Lung (tissue), 12 donors: ENCODE data around the gene LRRTM4. TPM values are rescaled to one million over a fixed set of nuclear protein-coding genes. Genes with fewer than 3 reads are reported as not detected.

Source experiments
- ATAC-seq: fragments of 200-7000 bp; cut with Tn5 transposase; one replicate; pipeline ENCODE4 v1.9.1; 2020; ENCODE audit warnings: moderate number of reproducible peaks; ENCODE audit not compliant: insufficient read depth, low FRiP score
- DNase-seq, 3 donors: peaks; one replicate each; pipeline ENCODE4 v3.0.0-alpha.2; 2013 to 2017
- H3K27ac ChIP-seq, 2 donors: one replicate each; pipeline ENCODE4 v1.5.1; 2013; ENCODE audit warnings: mild to moderate bottlenecking in 2 of 2, moderate library complexity in 2 of 2, control low read depth in 1 of 2, inconsistent platforms in 1 of 2, low read depth in 1 of 2, low read length in 1 of 2
- H3K27me3 ChIP-seq, 3 donors: one replicate each; pipeline ENCODE4 v1.5.1; 2013; ENCODE audit warnings: low read length in 2 of 3; ENCODE audit not compliant: control insufficient read depth in 3 of 3, insufficient read depth in 3 of 3
- H3K36me3 ChIP-seq, 4 donors: one replicate each; pipeline ENCODE4 v1.5.1; 2013; ENCODE audit warnings: low read length in 4 of 4, mild to moderate bottlenecking in 1 of 4, moderate library complexity in 1 of 4; ENCODE audit not compliant: control insufficient read depth in 4 of 4, insufficient read depth in 4 of 4
- H3K4me1 ChIP-seq, 5 donors: one replicate each; pipeline ENCODE4 v1.5.1; 2013; ENCODE audit warnings: low read length in 5 of 5, mild to moderate bottlenecking in 2 of 5, moderate library complexity in 1 of 5; ENCODE audit not compliant: control insufficient read depth in 5 of 5, insufficient read depth in 5 of 5
- H3K4me3 ChIP-seq: one replicate; pipeline ENCODE4 v1.5.1; 2013; ENCODE audit warnings: mild to moderate bottlenecking, control low read depth, moderate library complexity
- H3K9ac ChIP-seq, 2 donors: one replicate each; pipeline ENCODE4 v1.5.1; 2013; ENCODE audit warnings: low read length in 2 of 2, control low read depth in 1 of 2; ENCODE audit not compliant: insufficient read depth in 1 of 2
- H3K9me3 ChIP-seq, 4 donors: one replicate each; pipeline ENCODE4 v1.5.1; 2013; ENCODE audit warnings: low read length in 3 of 4, mild to moderate bottlenecking in 1 of 4, moderate library complexity in 1 of 4; ENCODE audit not compliant: control insufficient read depth in 4 of 4, insufficient read depth in 3 of 4
- WGBS, 2 donors: extraction: QIAGEN DNeasy Blood & Tissue Kit; methylation state at CpG; one replicate each; pipeline ENCODE4 v1.1.7; 2013; 5-methylcytosine and 5-hydroxymethylcytosine counted together
- polyA plus RNA-seq, 2 donors: library from polyadenylated mRNA; stranded (reverse); fragments of 200-250 nt; gene quantifications; one replicate each; pipeline ENCODE4 v1.2.1, GENCODE V29; 2013
- total RNA-seq, 2 donors: library from RNA; depleted of rRNA in 1 of 2; stranded (reverse); fragments of >200 nt in 1 of 2; gene quantifications; one replicate each; pipeline ENCODE4 v1.2.1, GENCODE V29; 2014 to 2021
- TF ChIP-seq, protein P1 (sequence below): IDR thresholded peaks from 2 replicates; pipeline ENCODE4 v1.5.1; 2012; ENCODE audit warnings: mild to moderate bottlenecking; ENCODE audit errors: control extremely low read depth, extremely low read depth
- donor health status: control.
- donor health status: control.
- donor health status: Bipolar disorder and iron deficiency.
- donor health status: healthy.
- donor health status: DM: yes; HTN: yes; CAD: no.

Gene LRRTM4
- total and polyA plus RNA-seq, 4 donors = 0.08 to 9.2 (median 1.2) TPM; not detected in 1

- H3K4me1 ChIP-seq = no peaks in the 10 kb centered on the region
- H3K27ac ChIP-seq = no peak overlapping the region
- no peak overlapping the region for H3K9ac ChIP-seq
- DNase-seq = no peak
- no peaks in the 10 kb centered on the region for H3K27me3 ChIP-seq
- TF ChIP-seq, protein P1, sequence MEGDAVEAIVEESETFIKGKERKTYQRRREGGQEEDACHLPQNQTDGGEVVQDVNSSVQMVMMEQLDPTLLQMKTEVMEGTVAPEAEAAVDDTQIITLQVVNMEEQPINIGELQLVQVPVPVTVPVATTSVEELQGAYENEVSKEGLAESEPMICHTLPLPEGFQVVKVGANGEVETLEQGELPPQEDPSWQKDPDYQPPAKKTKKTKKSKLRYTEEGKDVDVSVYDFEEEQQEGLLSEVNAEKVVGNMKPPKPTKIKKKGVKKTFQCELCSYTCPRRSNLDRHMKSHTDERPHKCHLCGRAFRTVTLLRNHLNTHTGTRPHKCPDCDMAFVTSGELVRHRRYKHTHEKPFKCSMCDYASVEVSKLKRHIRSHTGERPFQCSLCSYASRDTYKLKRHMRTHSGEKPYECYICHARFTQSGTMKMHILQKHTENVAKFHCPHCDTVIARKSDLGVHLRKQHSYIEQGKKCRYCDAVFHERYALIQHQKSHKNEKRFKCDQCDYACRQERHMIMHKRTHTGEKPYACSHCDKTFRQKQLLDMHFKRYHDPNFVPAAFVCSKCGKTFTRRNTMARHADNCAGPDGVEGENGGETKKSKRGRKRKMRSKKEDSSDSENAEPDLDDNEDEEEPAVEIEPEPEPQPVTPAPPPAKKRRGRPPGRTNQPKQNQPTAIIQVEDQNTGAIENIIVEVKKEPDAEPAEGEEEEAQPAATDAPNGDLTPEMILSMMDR = no peak
- no peaks in the 10 kb centered on the region for H3K36me3 ChIP-seq
- H3K9me3 ChIP-seq = peaks cover 0 to under 1% (median 0%) of the 10 kb centered on the region in 4 donors
- 80 to 82% methylated on average over 4 of the region's 4 CpGs for WGBS, 2 donors
- no peak overlapping the region for H3K4me3 ChIP-seq
- ATAC-seq = no peak
Measured at GRCh38 chr2:77513191-77513590, 9.0 kb downstream of the LRRTM4 start.

GRCh38 chr2:77512507-77512906, 9.7 kb downstream of the LRRTM4 start:
- TF ChIP-seq, protein P1 = no peak
- ATAC-seq (no peak), DNase-seq (no peak)
- H3K4me3 ChIP-seq = no peak overlapping the region
- H3K9ac ChIP-seq = no peak overlapping the region
- no peak overlapping the region for H3K27ac ChIP-seq
- H3K27me3 ChIP-seq = no peaks in the 10 kb centered on the region
- H3K36me3 ChIP-seq = no peaks in the 10 kb centered on the region
- H3K9me3 ChIP-seq = peaks cover 0 to 3% (median 0%) of the 10 kb centered on the region in 4 donors
- 62 to 76% methylated on average over 1 of the region's 1 CpG for WGBS, 2 donors
- H3K4me1 ChIP-seq = no peaks in the 10 kb centered on the region

DNA sequence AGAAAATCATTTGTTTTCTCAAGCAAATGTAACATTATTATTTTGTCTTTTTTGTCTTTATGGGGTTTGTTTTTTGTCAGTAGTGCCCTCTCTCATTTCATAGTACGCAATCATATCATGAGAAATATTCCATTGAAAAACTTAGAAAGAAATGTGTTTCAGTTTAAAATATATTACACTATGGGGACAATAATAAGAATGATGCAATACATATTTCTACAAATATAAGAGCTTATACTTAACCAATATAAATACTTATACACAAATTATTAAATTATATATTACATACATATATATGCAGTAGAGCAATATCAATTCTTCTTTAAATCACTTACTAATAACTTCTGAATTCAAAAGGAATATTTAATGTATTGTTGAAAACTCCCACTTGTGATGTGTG, 13.7 kb downstream of the LRRTM4 start:
- no peak overlapping the region for H3K27ac ChIP-seq
- 95 to 97% methylated on average over 1 of the region's 1 CpG for WGBS, 2 donors
- H3K9ac ChIP-seq = no peak overlapping the region
- H3K36me3 ChIP-seq = no peaks in the 10 kb centered on the region
- H3K27me3 ChIP-seq = no peaks in the 10 kb centered on the region
- H3K9me3 ChIP-seq = peaks cover 0 to 3% (median 0%) of the 10 kb centered on the region in 4 donors
- TF ChIP-seq, protein P1 = no peak
- DNase-seq (no peak), ATAC-seq (no peak)
- no peaks in the 10 kb centered on the region for H3K4me1 ChIP-seq
- no peak overlapping the region for H3K4me3 ChIP-seq

DNA sequence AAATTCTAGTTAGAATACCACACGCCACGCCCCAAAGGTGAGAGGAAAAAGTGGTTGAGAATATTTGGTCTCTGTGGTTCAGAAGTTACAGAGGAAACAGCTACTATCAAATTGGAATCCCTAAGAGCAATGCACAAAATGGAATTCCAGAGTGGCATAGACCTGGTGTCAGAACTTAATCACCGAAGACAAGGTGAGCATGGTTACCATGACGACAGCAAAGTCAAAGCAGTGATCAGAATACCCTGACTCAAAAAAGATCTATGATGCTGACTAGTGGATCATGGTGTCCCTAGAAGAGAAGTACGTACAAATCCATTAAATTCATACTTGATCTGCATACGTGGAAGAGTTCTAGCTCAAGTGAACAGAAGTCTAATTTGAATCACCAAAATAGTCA, 14.5 kb downstream of the LRRTM4 start:
- ATAC-seq (no peak), DNase-seq (no peak)
- Histone ChIP-seq H3K4me1 (no peaks in the 10 kb centered on the region), H3K36me3 (no peaks in the 10 kb centered on the region), H3K4me3 (no peak overlapping the region), H3K27me3 (no peaks in the 10 kb centered on the region), H3K9ac (no peak overlapping the region), H3K27ac (no peak overlapping the region), H3K9me3 (peaks cover 0 to 3% (median 0%) of the 10 kb centered on the region in 4 donors)
- TF ChIP-seq, protein P1 = no peak
- WGBS, 2 donors = 89 to 91% methylated on average over 6 of the region's 6 CpGs
